GM12878 (cell line): Measurements from ENCODE around the gene SPATS2L. TPM values are rescaled to one million over a fixed set of nuclear protein-coding genes. Genes with fewer than 3 reads are reported as not detected.

Experiments used
- BRCA1 ChIP-seq: IDR thresholded peaks from 2 replicates; pipeline ENCODE4 v1.6.1; 2011; ENCODE audit warnings: low read depth, low read length, improper control_type of control experiment
- CEBPB ChIP-seq, 2 experiments: fragments of 150-350 bp in 1 of 2; IDR thresholded peaks; 2 replicates each; pipeline ENCODE4 v1.6.1; 2012 to 2014; ENCODE audit warnings: low read depth in 2 of 2, low read length in 2 of 2, borderline replicate concordance in 1 of 2, inconsistent platforms in 1 of 2
- E4F1 ChIP-seq: fragments of 450-650 bp; IDR thresholded peaks from 2 replicates; pipeline ENCODE4 v1.6.1; 2018; ENCODE audit warnings: borderline replicate concordance, mild to moderate bottlenecking; ENCODE audit not compliant: partially characterized antibody
- EGR1 ChIP-seq, 2 experiments: IDR thresholded peaks; 1 replicate in 1 of 2; 2 replicates in 1 of 2; pipeline ENCODE4 v1.6.1; 2011 to 2012; ENCODE audit warnings: low read depth in 2 of 2, low read length in 2 of 2, borderline replicate concordance in 1 of 2, mild to moderate bottlenecking in 1 of 2, moderate library complexity in 1 of 2
- GABPA ChIP-seq: IDR thresholded peaks from 2 replicates; pipeline ENCODE4 v1.6.1; 2014; ENCODE audit warnings: antibody characterized with exemption, low read depth, mild to moderate bottlenecking, inconsistent platforms
- GATAD2B ChIP-seq: fragments of 450-650 bp; conservative IDR thresholded peaks from 2 replicates; pipeline ENCODE4 v1.6.1; 2017; ENCODE audit warnings: low read depth, mild to moderate bottlenecking, moderate library complexity
- IKZF1 ChIP-seq: fragments of 450-650 bp; conservative IDR thresholded peaks from 2 replicates; pipeline ENCODE4 v1.6.1; 2017; ENCODE audit warnings: antibody characterized with exemption, mild to moderate bottlenecking
- IKZF2 ChIP-seq, 2 experiments: fragments of 450-650 bp; IDR thresholded peaks; 2 replicates each; pipeline ENCODE4 v1.6.1; 2017; ENCODE audit warnings: mild to moderate bottlenecking in 2 of 2, moderate library complexity in 2 of 2
- KLF5 ChIP-seq: fragments of 450-650 bp; IDR thresholded peaks from 2 replicates; pipeline ENCODE4 v1.6.1; 2014; ENCODE audit warnings: mild to moderate bottlenecking; ENCODE audit not compliant: partially characterized antibody
- RAD51 ChIP-seq: fragments of 450-650 bp; IDR thresholded peaks from 2 replicates; pipeline ENCODE4 v1.6.1; 2016; ENCODE audit warnings: moderate library complexity, mild to moderate bottlenecking, inconsistent platforms
- RB1 ChIP-seq: fragments of 450-650 bp; formaldehyde crosslinking; IDR thresholded peaks from 2 replicates; pipeline ENCODE4 v1.6.1; 2017; ENCODE audit warnings: mild to moderate bottlenecking, borderline replicate concordance
- RBBP5 ChIP-seq: fragments of 200-600 bp; sonication (generic); conservative IDR thresholded peaks from 2 replicates; pipeline ENCODE4 v1.6.1; 2016
- RELA ChIP-seq: fragments of 450-650 bp; IDR thresholded peaks from 2 replicates; pipeline ENCODE4 v1.8.0; 2014; ENCODE audit warnings: borderline replicate concordance; ENCODE audit not compliant: partially characterized antibody
- REST ChIP-seq: IDR thresholded peaks from 2 replicates; pipeline ENCODE4 v1.6.1; 2012; ENCODE audit warnings: mild to moderate bottlenecking, low read depth, low read length
- RFX5 ChIP-seq: IDR thresholded peaks from 2 replicates; pipeline ENCODE4 v1.6.1; 2011; ENCODE audit warnings: low read depth, low read length, improper control_type of control experiment
- SKIL ChIP-seq: fragments of 450-650 bp; IDR thresholded peaks from 2 replicates; pipeline ENCODE4 v1.6.1; 2017; ENCODE audit warnings: mild to moderate bottlenecking, low read depth, inconsistent platforms; ENCODE audit not compliant: poor library complexity, severe bottlenecking
- SMAD5 ChIP-seq: IDR thresholded peaks from 2 replicates; pipeline ENCODE4 v1.6.1; 2016; ENCODE audit warnings: antibody characterized with exemption, low read depth
- SREBF2 ChIP-seq: IDR thresholded peaks from 2 replicates; pipeline ENCODE4 v1.6.1; 2012; ENCODE audit warnings: mild to moderate bottlenecking, low read length
- SRF ChIP-seq, 2 experiments: IDR thresholded peaks; 2 replicates each; pipeline ENCODE4 v1.6.1; 2011; ENCODE audit warnings: low read depth in 2 of 2, low read length in 2 of 2, mild to moderate bottlenecking in 1 of 2, moderate library complexity in 1 of 2
- YBX1 ChIP-seq: fragments of 450-650 bp; IDR thresholded peaks from 2 replicates; pipeline ENCODE4 v1.6.1; 2016; ENCODE audit warnings: antibody characterized with exemption
- ZNF207 ChIP-seq: fragments of 450-650 bp; IDR thresholded peaks from 2 replicates; pipeline ENCODE4 v1.6.1; 2014; ENCODE audit warnings: antibody characterized with exemption, mild to moderate bottlenecking, borderline replicate concordance
- ZNF24 ChIP-seq: fragments of 450-650 bp; IDR thresholded peaks from 2 replicates; pipeline ENCODE4 v1.6.1; 2017; ENCODE audit warnings: antibody characterized with exemption, mild to moderate bottlenecking
- polyA plus RNA-seq, 11 experiments: library from polyadenylated mRNA; depleted of rRNA in 4 of 11; unstranded in 6 of 11; stranded (reverse) in 5 of 11; fragments of >200 nt; fragmentation: Nextera tagmentation in 4 of 11; fragmentation: Illumina TruSeq in 1 of 11; extraction: Ambion mirVana in 4 of 11; extraction: Trizol in 1 of 11; gene quantifications; 1 replicate in 1 of 11; 2 replicates in 10 of 11; pipeline versions ENCODE4 v1.2.1 to v1.2.3, GENCODE V29; 2011 to 2016; ENCODE audit warnings: inconsistent platforms in 2 of 11, missing spikeins in 2 of 11, low read depth in 1 of 11
- total RNA-seq, 4 experiments: library from RNA; depleted of rRNA in 3 of 4; stranded (reverse); fragments of >200 nt in 3 of 4; fragmentation: Illumina TruSeq in 1 of 4; extraction: Trizol in 1 of 4; gene quantifications; 2 replicates each; pipeline versions ENCODE4 v1.2.1 to v1.2.3, GENCODE V29; 2013 to 2021
- TF ChIP-seq, protein P1 (sequence below): IDR thresholded peaks from 2 replicates; pipeline ENCODE4 v1.6.1; 2012; ENCODE audit warnings: low read depth, low read length, improper control_type of control experiment

Gene SPATS2L
- total and polyA plus RNA-seq, 10 of the 15 experiments (the other 5 are each of a cell fraction or from before 2014, with no cell fraction given) = 5.2 to 30.0 (median 20.1) TPM

- TF ChIP-seq REST (no peak), SMAD5 (no peak), RAD51 (no peak), GATAD2B (0 out of 2 replicates have a peak, but pooled peaks have one; percentile 80), IKZF1 (peak; percentile 91), YBX1 (no peak), SKIL (peak; percentile 92), EGR1 (IDR thresholded peaks at IDR 0.05; ENCODE audit: borderline replicate concordance in 1 of 2, low read depth in 2 of 2, low read length in 2 of 2) (no peak), SRF (IDR thresholded peaks at IDR 0.05; ENCODE audit: low read depth in 2 of 2, low read length in 2 of 2) (no peak), RELA (peak; percentile 98), ZNF207 (no peak), IKZF2 (IDR thresholded peaks at IDR 0.05) (peak; percentile 94), GABPA (no peak), BRCA1 (no peak), ZNF24 (0 out of 2 replicates have a peak, but pooled peaks have one; percentile 48), CEBPB (IDR thresholded peaks at IDR 0.05; ENCODE audit: borderline replicate concordance in 1 of 2, low read depth in 2 of 2, low read length in 2 of 2) (no peak; a peak in 1 of 4 replicates), RBBP5 (no peak), RB1 (no peak), SREBF2 (no peak), RFX5 (no peak), KLF5 (no peak), E4F1 (no peak)
- TF ChIP-seq, protein P1, sequence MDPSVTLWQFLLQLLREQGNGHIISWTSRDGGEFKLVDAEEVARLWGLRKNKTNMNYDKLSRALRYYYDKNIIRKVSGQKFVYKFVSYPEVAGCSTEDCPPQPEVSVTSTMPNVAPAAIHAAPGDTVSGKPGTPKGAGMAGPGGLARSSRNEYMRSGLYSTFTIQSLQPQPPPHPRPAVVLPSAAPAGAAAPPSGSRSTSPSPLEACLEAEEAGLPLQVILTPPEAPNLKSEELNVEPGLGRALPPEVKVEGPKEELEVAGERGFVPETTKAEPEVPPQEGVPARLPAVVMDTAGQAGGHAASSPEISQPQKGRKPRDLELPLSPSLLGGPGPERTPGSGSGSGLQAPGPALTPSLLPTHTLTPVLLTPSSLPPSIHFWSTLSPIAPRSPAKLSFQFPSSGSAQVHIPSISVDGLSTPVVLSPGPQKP = peak; percentile 75; the same call in 1 of the 2 replicates
Observed at GRCh38 chr2:200471324-200471848, 164.9 kb downstream of the SPATS2L start (continued).
